HEK293T (cell line): Measurements from ENCODE around the gene PPP1R14C.

Experiments used
- BHLHE40 ChIP-seq: fragments of 450-650 bp; IDR thresholded peaks from 2 replicates; pipeline ENCODE4 v1.6.1; 2016; ENCODE audit warnings: mild to moderate bottlenecking, moderate library complexity, borderline replicate concordance
- L3MBTL2 ChIP-seq: fragments of 450-650 bp; conservative IDR thresholded peaks from 2 replicates; pipeline ENCODE4 v1.6.1; 2016; ENCODE audit warnings: mild to moderate bottlenecking
- LEF1 ChIP-seq: fragments of 450-650 bp; IDR thresholded peaks from 2 replicates; pipeline ENCODE4 v1.6.1; 2017; ENCODE audit warnings: mild to moderate bottlenecking, borderline replicate concordance
- PKNOX1 ChIP-seq: fragments of 450-650 bp; IDR thresholded peaks from 2 replicates; pipeline ENCODE4 v1.6.1; 2016
- SUZ12 ChIP-seq: fragments of 450-650 bp; IDR thresholded peaks from 2 replicates; pipeline ENCODE4 v1.6.1; 2016; ENCODE audit warnings: mild to moderate bottlenecking
- ZNF384 ChIP-seq: fragments of 450-650 bp; IDR thresholded peaks from 2 replicates; pipeline ENCODE4 v1.6.1; 2016

- TF ChIP-seq LEF1: no peak
- no peak for TF ChIP-seq PKNOX1
- no peak for TF ChIP-seq L3MBTL2
- no peak for TF ChIP-seq BHLHE40
- TF ChIP-seq ZNF384: no peak
- TF ChIP-seq SUZ12: no peak
Measured at GRCh38 chr6:150228072-150228733, 85.4 kb downstream of the PPP1R14C start.
